NCI-H2107 (cell line): ENCODE results near the gene TECPR2.
"Not testable (repeated sequence)": the region's sequence is repeated elsewhere in the genome, so short reads cannot be mapped to it uniquely, and the experiment has no call there.

Experiments used
- DNase-seq: peaks from one replicate; lab custom pipeline; 2025; lab: John Stamatoyannopoulos, UW

The TECPR2 gene

DNA sequence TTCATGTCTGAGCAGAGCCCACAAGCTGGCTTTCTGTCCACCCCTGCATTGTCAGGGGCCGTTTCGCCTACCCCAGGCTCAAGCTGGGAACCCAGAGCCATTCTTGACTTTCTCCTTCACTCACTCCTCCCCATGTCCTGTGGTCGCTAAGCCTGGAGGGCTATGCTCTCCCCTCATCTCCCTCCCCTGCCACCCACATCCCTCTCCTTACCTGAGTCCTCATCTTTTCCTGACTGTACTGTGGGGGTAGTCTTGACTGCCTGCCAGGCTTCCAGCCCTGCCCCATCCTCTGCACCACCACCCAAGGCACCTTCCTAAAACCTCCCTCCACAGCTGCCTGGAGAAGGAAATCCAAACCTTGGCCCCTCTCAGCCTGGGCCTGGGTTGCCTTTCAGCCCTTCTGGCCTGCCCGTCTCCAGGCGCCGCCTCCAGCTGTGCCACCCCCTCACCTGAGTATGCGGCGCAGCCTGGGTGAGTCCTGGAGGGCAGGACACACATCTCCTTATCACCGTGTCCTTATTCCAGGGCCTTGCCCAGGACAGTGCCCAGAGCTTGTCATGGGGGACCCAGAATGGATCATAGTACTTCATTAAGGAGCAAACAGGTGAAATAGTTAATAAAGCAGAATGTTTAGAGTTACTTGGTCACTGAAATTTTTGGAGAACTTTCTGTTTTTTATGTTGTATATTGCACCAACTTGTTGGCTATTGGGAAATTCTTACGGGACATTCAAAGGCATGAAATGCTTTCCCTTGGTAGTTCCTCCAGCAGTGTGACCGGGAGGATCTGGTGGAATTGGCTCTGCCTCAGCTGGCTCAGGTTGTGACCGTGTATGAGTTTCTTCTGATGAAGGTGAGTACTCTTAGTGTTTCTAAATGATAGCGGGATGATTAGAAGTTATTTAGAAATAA lies 28.7 kb upstream of the TECPR2 start:
- DNase-seq: no peak

DNA sequence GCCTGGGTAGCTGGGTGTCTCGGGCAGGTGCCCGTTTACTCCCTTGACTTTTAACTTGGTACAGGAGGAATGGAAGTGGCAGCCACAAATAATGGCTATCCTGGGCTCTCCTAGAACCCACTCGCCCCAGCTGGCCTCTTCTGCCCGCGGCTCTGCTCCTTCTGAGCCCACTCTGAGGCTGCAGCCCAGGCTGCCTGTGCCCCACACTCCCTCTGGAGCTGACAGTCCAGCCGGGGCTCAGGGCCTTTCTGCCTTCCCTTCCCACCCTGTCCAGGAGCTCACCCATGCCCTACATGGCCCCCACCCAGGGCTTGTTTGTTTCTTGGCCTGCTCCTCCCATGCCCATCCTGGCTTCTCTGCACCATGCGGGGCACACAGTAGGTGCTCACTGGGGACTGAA lies 27.6 kb upstream of the TECPR2 start:
- no peak for DNase-seq

GRCh38 chr14:102338724-102339123 lies 24.0 kb upstream of the TECPR2 start:
- no peak for DNase-seq

DNA sequence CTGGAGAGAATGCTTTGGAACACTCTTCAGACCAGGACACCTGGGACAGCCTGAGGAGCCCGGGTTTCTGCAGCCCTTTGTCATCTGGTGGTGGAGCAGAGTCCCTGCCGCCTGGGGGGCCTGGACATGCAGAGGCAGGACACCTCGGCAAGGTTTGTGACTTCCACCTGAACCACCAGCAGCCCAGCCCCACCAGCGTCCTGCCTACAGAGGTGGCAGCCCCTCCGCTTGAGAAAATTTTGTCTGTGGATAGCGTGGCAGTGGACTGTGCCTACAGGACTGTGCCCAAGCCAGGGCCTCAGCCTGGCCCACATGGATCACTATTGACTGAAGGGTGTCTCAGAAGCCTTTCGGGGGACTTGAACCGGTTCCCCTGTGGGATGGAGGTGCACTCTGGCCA lies 21.2 kb upstream of the TECPR2 start:
- DNase-seq: no peak

- no peak for DNase-seq
These were observed 20.5 kb upstream of the TECPR2 start for GRCh38 chr14:102342238-102342637.

DNA sequence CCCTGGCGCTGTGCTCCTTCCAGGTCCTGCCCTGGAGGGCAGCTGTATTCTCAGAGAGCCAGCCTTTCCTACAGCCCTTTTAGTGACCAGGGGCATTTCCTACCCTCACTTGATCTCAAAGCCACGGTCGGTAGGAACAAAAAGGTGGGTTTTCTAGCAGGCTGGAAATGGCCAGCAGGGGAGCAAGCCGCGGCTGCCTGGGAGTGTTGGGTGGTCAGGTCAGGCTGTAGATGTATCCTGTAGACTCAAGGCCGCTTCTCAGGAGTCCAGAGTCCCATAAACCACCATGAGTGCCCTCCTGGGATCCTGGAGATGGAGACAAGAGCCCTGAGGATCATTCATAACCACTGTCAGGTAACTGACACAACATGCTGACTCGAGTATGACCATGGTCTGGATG lies 18.7 kb upstream of the TECPR2 start:
- no peak for DNase-seq

GRCh38 chr14:102344485-102344884 lies 18.3 kb upstream of the TECPR2 start:
- DNase-seq: no peak

GRCh38 chr14:102345232-102345631 lies 17.5 kb upstream of the TECPR2 start:
- no peak for DNase-seq

DNA sequence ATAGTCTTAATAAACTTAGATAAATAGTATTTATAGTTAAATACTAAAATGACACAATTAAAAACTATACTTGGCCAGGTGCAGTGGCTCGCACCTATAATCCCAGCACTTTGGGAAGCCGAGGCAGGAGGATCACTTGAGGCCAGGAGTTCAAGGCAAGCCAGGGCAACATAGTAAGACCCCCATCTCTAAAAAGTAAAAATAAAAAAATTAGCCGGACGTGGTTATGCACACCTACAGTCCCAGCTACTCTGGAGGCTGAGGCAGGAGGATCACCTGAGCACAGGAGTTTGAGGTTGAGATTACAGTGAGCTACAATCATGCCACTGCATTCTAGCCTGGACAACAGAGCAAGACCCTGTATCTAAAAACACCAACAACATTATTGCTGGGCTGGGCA lies 16.1 kb upstream of the TECPR2 start:
- no peak for DNase-seq

DNA sequence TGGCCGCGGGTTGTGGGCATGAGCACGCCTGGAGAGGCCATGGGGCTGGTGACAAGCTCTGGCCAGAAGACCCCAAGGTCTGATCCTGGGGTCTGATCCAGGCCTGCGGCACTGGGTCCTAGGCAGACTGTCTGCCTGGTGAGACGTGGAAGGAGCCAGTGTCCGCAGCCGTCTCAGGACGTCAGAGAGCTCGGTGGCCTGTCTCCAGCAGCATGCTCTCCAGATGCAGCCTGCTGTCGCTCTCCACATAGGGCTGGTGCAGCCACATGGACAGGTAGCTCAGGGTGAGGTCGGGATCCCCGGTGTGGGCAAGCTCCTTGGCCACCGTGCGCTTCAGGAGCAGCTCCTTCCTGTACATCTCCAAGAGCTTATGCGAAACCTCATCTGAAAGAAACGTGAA lies 14.4 kb upstream of the TECPR2 start:
- no peak for DNase-seq

GRCh38 chr14:102351023-102351422 lies 11.7 kb upstream of the TECPR2 start:
- DNase-seq: no peak

DNA sequence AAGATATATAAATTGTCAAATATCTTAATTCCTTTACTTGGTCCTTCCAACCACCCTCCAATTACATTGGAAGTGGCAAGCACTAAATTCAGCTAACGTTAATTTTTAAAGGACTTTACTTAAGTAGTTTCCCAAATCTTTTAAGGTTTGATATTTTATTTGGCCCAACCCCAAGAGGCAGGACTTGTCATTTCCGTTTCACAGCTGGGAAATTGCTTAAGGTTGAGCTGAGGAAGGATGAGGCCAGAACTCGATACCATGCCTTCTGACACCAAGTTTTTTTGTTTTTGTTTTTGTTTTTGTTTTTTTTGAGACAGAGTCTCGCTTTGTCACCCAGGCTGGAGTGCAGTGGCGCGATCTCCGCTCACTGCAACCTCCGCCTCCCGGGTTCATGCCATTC lies 11.1 kb upstream of the TECPR2 start:
- not testable (repeated sequence) for DNase-seq

- DNase-seq: no peak
These were observed 10.5 kb upstream of the TECPR2 start for GRCh38 chr14:102352213-102352612.

DNA sequence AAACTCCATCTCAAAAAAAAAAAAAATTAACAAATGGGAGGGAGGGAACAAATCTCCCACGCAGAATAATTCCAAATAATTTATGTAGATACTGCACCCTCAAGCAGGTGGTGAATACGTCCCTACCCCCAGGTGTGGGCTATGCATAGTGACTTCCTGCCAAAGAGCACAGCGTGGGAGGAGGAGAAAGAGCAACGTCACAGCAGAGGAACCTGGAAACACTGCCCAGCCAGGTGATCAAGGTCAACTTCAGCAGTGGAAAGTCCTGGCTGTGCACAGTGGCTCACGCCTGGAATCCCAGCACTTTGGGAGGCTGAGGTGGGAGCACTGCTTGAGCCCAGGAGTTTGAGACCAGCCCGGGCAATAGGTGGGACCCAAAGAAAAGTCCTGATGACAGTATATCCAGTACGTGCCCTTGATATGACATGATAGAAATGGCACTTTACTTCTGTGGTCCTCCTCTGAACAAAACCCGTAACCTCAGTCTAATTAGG lies 9.6 kb upstream of the TECPR2 start:
- no peak for DNase-seq

DNA sequence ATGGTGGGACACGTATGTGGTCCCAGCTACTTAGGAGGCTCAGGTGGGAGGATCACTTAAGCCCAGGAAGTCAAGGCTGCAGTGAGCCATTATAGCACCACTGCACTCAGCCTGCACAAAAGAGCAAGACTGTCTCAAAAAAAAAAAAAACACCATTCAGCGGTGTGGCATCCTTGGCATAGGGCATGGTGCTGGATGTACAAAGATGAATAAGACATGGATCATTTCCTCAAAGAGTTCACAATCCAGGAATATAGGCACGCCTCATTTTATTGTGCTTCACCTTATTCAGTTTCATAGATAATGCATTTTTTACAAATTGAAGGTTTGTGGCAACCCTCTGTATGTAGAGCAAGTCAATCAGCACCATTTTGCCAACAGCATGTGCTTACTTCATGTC lies 6.5 kb upstream of the TECPR2 start:
- no peak for DNase-seq

DNA sequence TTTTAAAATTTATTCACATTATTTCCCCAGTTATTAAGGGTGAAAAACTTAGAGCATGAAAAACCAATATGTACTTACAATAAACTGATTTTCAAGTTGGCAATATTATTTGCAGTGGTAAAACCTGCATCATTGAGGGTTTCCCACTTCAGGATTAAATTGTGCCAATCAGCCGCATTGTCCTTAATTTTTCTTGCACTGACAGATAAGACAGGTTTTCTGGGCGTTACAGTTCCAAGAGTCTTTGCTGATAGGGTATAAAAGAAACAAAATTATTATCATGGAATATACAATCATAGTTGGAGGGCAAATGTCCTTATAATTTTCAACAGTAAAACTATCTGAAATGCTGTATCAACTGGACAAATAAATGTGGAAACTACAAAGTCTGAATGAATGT lies 3.4 kb upstream of the TECPR2 start:
- no peak for DNase-seq

DNA sequence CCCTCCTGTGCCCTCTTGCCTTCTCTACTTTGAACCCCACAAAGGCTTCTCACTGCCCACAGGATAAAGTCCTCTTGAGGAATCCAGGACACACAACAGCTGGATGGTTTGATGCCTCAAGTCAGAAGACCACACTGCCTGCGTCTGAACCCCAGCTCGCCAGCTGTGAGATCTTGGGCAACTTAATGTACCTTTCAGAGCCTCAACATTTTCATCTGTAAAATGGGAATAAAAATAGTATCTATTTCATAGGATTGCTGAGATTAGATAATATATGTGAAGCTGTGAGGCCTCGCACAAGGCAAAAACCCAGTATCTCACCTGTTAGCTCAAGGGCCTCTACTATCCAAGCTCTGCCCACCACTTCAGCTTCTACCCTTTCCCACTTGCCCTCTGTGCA lies 2.4 kb upstream of the TECPR2 start:
- no peak for DNase-seq

GRCh38 chr14:102362084-102362483 lies 657 bp upstream of the TECPR2 start:
- DNase-seq: no peak

GRCh38 chr14:102363182-102363943 lies 622 bp downstream of the TECPR2 start:
- no peak for DNase-seq

DNA sequence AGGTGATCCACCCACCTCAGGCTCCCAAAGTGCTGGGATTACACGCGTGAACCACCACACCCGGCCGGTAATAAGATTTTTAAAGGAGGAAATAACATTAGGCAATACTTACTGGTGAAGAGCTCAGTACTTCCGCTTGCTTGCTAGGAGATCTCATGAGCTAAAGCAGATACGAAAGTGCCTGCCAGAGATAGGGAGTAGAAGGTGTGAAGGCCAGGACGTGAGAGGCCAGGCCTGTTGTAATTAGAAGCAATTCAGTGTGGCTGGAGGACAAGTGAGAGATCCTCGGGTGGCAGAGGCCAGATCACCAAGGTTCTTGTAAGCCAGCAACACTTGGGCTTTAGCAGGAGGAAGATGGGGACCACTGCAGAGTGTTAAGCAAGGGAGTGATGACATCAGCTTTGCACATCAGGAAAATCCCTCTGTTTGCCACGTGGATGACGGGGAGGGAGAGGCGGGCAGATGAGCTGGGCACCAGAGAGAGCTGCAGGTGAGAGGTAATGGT lies 7.6 kb downstream of the TECPR2 start:
- DNase-seq: no peak

- DNase-seq: no peak
These were observed 8.6 kb downstream of the TECPR2 start for GRCh38 chr14:102371361-102371760.

DNA sequence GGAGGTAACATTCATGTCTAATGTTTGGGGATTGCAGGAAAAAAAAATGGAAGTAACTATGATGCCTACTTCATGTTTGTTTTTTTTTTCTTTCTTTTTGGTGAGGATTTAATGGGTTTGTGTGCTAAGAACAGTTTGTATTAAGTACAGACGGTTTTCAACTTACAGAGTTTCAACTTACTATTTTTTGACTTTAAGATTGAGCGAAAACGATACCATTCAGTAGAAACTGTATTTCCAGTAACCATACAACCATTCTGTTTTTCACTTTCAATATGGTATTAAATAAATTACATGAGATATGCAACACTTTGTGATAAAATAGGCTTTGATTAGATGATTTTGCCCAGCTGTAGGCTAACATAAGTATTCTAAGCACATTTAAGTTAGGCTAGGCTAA lies 10.4 kb downstream of the TECPR2 start:
- no peak for DNase-seq

DNA sequence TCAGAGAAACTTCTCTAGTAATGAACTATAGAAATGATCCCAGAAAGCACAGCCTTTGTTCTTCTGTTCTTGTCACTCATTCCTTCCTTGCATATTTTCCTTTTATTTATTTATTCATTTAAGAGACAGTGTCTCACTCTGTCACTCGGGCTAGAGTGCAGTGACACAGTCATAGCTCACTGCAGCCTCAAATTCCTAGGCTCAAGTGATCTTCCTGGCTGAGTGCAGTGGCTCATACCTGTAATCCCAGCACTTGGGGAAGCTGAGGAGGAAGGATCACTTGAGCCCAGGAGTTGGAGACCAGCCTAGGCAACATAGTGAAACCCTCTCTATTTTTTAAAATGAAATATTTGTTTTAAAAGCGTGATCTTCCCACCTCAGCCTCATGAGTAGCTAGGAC lies 11.5 kb downstream of the TECPR2 start:
- DNase-seq: no peak
